Keratinocyte (primary cell): Measurements from ENCODE around the gene KDM8. TPM values are rescaled to one million over a fixed set of nuclear protein-coding genes. Genes with fewer than 3 reads are reported as not detected.

Experiments used
- DNase-seq: peaks from one replicate; pipeline ENCODE4 v3.0.0-alpha.2; 2011; ENCODE audit warnings: low read depth, missing footprints, low spot score
- FAIRE-seq: peaks from 2 replicates; lab custom pipeline; 2011; peaks lifted over from hg19 to GRCh38; lab: Jason Lieb, UNC
- H2AFZ ChIP-seq: 2 replicates; pipeline ENCODE4 v1.6.0; 2012; ENCODE audit warnings: low read length, control low read depth, inconsistent platforms; ENCODE audit not compliant: control insufficient read depth
- H3K27ac ChIP-seq: 2 replicates; pipeline ENCODE4 v1.5.1; 2011; ENCODE audit warnings: low read length; ENCODE audit not compliant: control insufficient read depth, insufficient read depth
- H3K27me3 ChIP-seq: 3 replicates; pipeline ENCODE4 v1.6.0; 2011; ENCODE audit warnings: low read length; ENCODE audit not compliant: control insufficient read depth, insufficient read depth; ENCODE audit errors: extremely low read depth
- H3K36me3 ChIP-seq, 2 experiments: 2 replicates in 1 of 2; 3 replicates in 1 of 2; pipeline ENCODE4 v1.5.1; 2011; ENCODE audit warnings: low read length in 2 of 2, mild to moderate bottlenecking in 1 of 2; ENCODE audit not compliant: control insufficient read depth in 2 of 2, insufficient read depth in 2 of 2; ENCODE audit errors: extremely low read depth in 1 of 2
- H3K4me1 ChIP-seq: 3 replicates; pipeline ENCODE4 v1.5.1; 2011; ENCODE audit warnings: low read length; ENCODE audit not compliant: control insufficient read depth, insufficient read depth; ENCODE audit errors: extremely low read depth
- H3K4me2 ChIP-seq: 3 replicates; pipeline ENCODE4 v1.6.0; 2011; ENCODE audit warnings: low read depth, low read length; ENCODE audit not compliant: control insufficient read depth, insufficient read depth; ENCODE audit errors: extremely low read depth
- H3K4me3 ChIP-seq, 3 experiments: fragments of 200-600 bp in 1 of 3; sonication (generic) in 1 of 3; 2 replicates in 2 of 3; 3 replicates in 1 of 3; pipeline ENCODE4 v1.5.1; 2011 to 2016; ENCODE audit warnings: low read length in 3 of 3, mild to moderate bottlenecking in 3 of 3, control low read depth in 2 of 3, inconsistent platforms in 1 of 3, low read depth in 1 of 3, mixed read lengths in 1 of 3, mixed run types in 1 of 3, moderate library complexity in 1 of 3; ENCODE audit not compliant: control insufficient read depth in 2 of 3, insufficient read depth in 2 of 3; ENCODE audit errors: extremely low read depth in 1 of 3
- H3K79me2 ChIP-seq: 2 replicates; pipeline ENCODE4 v1.6.0; 2012; ENCODE audit warnings: low read length; ENCODE audit not compliant: control insufficient read depth, insufficient read depth
- H3K9ac ChIP-seq: 3 replicates; pipeline ENCODE4 v1.6.0; 2011; ENCODE audit warnings: low read length; ENCODE audit not compliant: control insufficient read depth, insufficient read depth; ENCODE audit errors: extremely low read depth
- H3K9me1 ChIP-seq: 3 replicates; pipeline ENCODE4 v1.6.0; 2011; ENCODE audit warnings: low read length; ENCODE audit not compliant: control insufficient read depth, insufficient read depth; ENCODE audit errors: extremely low read depth
- H3K9me3 ChIP-seq: 2 replicates; pipeline ENCODE4 v1.5.1; 2012; ENCODE audit warnings: low read depth, low read length; ENCODE audit not compliant: control insufficient read depth
- H4K20me1 ChIP-seq: 3 replicates; pipeline ENCODE4 v1.6.0; 2011; ENCODE audit warnings: low read length; ENCODE audit not compliant: control insufficient read depth, insufficient read depth; ENCODE audit errors: extremely low read depth
- CTCF ChIP-seq, 3 experiments: IDR thresholded peaks in 1 of 3; conservative IDR thresholded peaks in 1 of 3; optimal IDR thresholded peaks in 1 of 3; 2 replicates in 2 of 3; 3 replicates in 1 of 3; pipeline versions ENCODE3 to v1.5.1; 2011; ENCODE audit warnings: low read length in 3 of 3, mild to moderate bottlenecking in 3 of 3, moderate library complexity in 2 of 3, control low read depth in 1 of 3, inconsistent platforms in 1 of 3; ENCODE audit not compliant: insufficient read depth in 2 of 3; ENCODE audit errors: extremely low read depth in 1 of 3
- EZH2 ChIP-seq: IDR thresholded peaks from one replicate; pipeline ENCODE4 v1.6.1; 2012; ENCODE audit warnings: inconsistent platforms, mild to moderate bottlenecking, low read length, moderate library complexity
- dilution Hi-C: fragments of 300-500 bp; cut with MboI; formaldehyde crosslinking; loops from one replicate; pipeline ENCODE4 v1.7.0; 2020; ENCODE audit warnings: low sequenced_read_pairs; ENCODE audit not compliant: extremely low pct_ligation_motif_present
- polyA plus RNA-seq, 5 experiments: library from polyadenylated mRNA; depleted of rRNA in 3 of 5; stranded (reverse) in 3 of 5; stranded (forward) in 1 of 5; unstranded in 1 of 5; fragments of >200 nt; gene quantifications; 1 replicate in 1 of 5; 2 replicates in 3 of 5; 3 replicates in 1 of 5; pipeline versions ENCODE4 v1.2.1 to v1.2.3, GENCODE V29; 2011 to 2012; ENCODE audit warnings: missing spikeins in 2 of 5, low read depth in 1 of 5, low replicate concordance in 1 of 5

Gene KDM8
- polyA plus RNA-seq, 1 donor (not counting 4 experiments of a cell fraction or from before 2014, with no cell fraction given) = 1.5 TPM

- FAIRE-seq (no peak), DNase-seq (no peak)
- Histone ChIP-seq H2AFZ (no peak overlapping the region), H3K9me3 (no peaks in the 10 kb centered on the region), H3K9me1 (no peaks in the 10 kb centered on the region), H3K27me3 (no peaks in the 10 kb centered on the region), H3K4me3 (no peak overlapping the region), H3K4me1 (peaks cover 12% of the 10 kb centered on the region), H3K27ac (no peak overlapping the region), H3K9ac (no peak overlapping the region), H3K4me2 (no peak overlapping the region), H3K36me3 (no peaks in the 10 kb centered on the region), H4K20me1 (no peaks in the 10 kb centered on the region), H3K79me2 (no peaks in the 10 kb centered on the region)
- TF ChIP-seq EZH2 (no peak), CTCF (optimal IDR thresholded peaks at IDR 0.05 in 1 of 3, IDR thresholded peaks at IDR 0.05 in 1 of 3, conservative IDR thresholded peaks at IDR 0.05 in 1 of 3; ENCODE audit: extremely low read depth in 1 of 3, insufficient read depth in 2 of 3, low read length in 3 of 3) (no peak)
- dilution Hi-C loops = no loop called here
Measured at GRCh38 chr16:27191352-27191924, 11.9 kb upstream of the KDM8 start.

GRCh38 chr16:27193300-27193990 is 9.9 kb upstream of the KDM8 start:
- FAIRE-seq (no peak), DNase-seq (no peak)
- no peaks in the 10 kb centered on the region for H4K20me1 ChIP-seq
- H2AFZ ChIP-seq = no peak overlapping the region
- H3K4me2 ChIP-seq = no peak overlapping the region
- TF ChIP-seq EZH2 = no peak
- peak in 2 of 3 experiments; percentile 12 to 40 for TF ChIP-seq CTCF (optimal IDR thresholded peaks at IDR 0.05 in 1 of 3, IDR thresholded peaks at IDR 0.05 in 1 of 3, conservative IDR thresholded peaks at IDR 0.05 in 1 of 3; ENCODE audit: extremely low read depth in 1 of 3, insufficient read depth in 2 of 3, low read length in 3 of 3)
- no peaks in the 10 kb centered on the region for H3K36me3 ChIP-seq
- H3K79me2 ChIP-seq = no peaks in the 10 kb centered on the region
- H3K9ac ChIP-seq = no peak overlapping the region
- H3K9me1 ChIP-seq = no peaks in the 10 kb centered on the region
- H3K9me3 ChIP-seq = no peaks in the 10 kb centered on the region
- no peaks in the 10 kb centered on the region for H3K27me3 ChIP-seq
- H3K4me1 ChIP-seq = peaks cover 12% of the 10 kb centered on the region
- no peak overlapping the region for H3K4me3 ChIP-seq
- dilution Hi-C loops = no loop called here
- H3K27ac ChIP-seq = no peak overlapping the region
